Glutamatergic neuron (in vitro differentiated cells): ENCODE measurements around the gene GPR155. TPM values are rescaled to one million over a fixed set of nuclear protein-coding genes. Genes with fewer than 3 reads are reported as not detected.

Source experiments
- DNase-seq: peaks from one replicate; pipeline ENCODE4 v3.0.0; 2022
- H3K27ac Mint-ChIP-seq: one replicate; pipeline ENCODE4 v1.8.0; 2020; ENCODE audit warnings: mild to moderate bottlenecking, mixed read lengths, inconsistent platforms; ENCODE audit not compliant: unreplicated experiment
- H3K27me3 Mint-ChIP-seq: one replicate; pipeline ENCODE4 v1.8.0; 2020; ENCODE audit warnings: mild to moderate bottlenecking, moderate library complexity, mixed read lengths, inconsistent platforms; ENCODE audit not compliant: unreplicated experiment
- H3K36me3 Mint-ChIP-seq: one replicate; pipeline ENCODE4 v1.8.0; 2020; ENCODE audit warnings: mild to moderate bottlenecking, mixed read lengths, inconsistent platforms; ENCODE audit not compliant: unreplicated experiment
- H3K4me1 Mint-ChIP-seq: one replicate; pipeline ENCODE4 v1.8.0; 2020; ENCODE audit warnings: mild to moderate bottlenecking, low read depth, mixed read lengths, inconsistent platforms; ENCODE audit not compliant: unreplicated experiment
- H3K4me3 Mint-ChIP-seq: one replicate; pipeline ENCODE4 v1.8.0; 2020; ENCODE audit warnings: mild to moderate bottlenecking, mixed read lengths, inconsistent platforms; ENCODE audit not compliant: unreplicated experiment
- H3K9me3 Mint-ChIP-seq: one replicate; pipeline ENCODE4 v1.8.0; 2020; ENCODE audit warnings: mild to moderate bottlenecking, moderate library complexity, mixed read lengths, inconsistent platforms; ENCODE audit not compliant: unreplicated experiment
- total RNA-seq: library from RNA; stranded (reverse); fragmentation: NEBNext Ultra II Directional; extraction: Animal tissue kit (Norgen Biotek cat#: 25700); gene quantifications from one replicate; pipeline ENCODE4 v1.2.1, GENCODE V29; 2021; ENCODE audit not compliant: unreplicated experiment
- TF ChIP-seq, protein P1 (sequence below): fragments of 200-600 bp; sonication (generic); IDR thresholded peaks from one replicate; pipeline ENCODE4 v1.5.0; 2021; ENCODE audit not compliant: partially characterized antibody, unreplicated experiment

GPR155 gene
- total RNA-seq, 1 donor from 2014 or later, result 51.1 TPM

- H3K27ac Mint-ChIP-seq, result peak overlapping the region; percentile 86
- peaks cover 31% of the 10 kb centered on the region for H3K4me1 Mint-ChIP-seq
- no peak for DNase-seq
- peak overlapping the region; percentile 57 for H3K4me3 Mint-ChIP-seq
- peaks cover 4% of the 10 kb centered on the region for H3K27me3 Mint-ChIP-seq
- H3K9me3 Mint-ChIP-seq, result peaks cover 4% of the 10 kb centered on the region
- peaks cover 8% of the 10 kb centered on the region for H3K36me3 Mint-ChIP-seq
- TF ChIP-seq, protein P1, sequence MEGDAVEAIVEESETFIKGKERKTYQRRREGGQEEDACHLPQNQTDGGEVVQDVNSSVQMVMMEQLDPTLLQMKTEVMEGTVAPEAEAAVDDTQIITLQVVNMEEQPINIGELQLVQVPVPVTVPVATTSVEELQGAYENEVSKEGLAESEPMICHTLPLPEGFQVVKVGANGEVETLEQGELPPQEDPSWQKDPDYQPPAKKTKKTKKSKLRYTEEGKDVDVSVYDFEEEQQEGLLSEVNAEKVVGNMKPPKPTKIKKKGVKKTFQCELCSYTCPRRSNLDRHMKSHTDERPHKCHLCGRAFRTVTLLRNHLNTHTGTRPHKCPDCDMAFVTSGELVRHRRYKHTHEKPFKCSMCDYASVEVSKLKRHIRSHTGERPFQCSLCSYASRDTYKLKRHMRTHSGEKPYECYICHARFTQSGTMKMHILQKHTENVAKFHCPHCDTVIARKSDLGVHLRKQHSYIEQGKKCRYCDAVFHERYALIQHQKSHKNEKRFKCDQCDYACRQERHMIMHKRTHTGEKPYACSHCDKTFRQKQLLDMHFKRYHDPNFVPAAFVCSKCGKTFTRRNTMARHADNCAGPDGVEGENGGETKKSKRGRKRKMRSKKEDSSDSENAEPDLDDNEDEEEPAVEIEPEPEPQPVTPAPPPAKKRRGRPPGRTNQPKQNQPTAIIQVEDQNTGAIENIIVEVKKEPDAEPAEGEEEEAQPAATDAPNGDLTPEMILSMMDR, result no peak
Measured at GRCh38 chr2:174477759-174478158, 9.1 kb downstream of the GPR155 start.

DNA sequence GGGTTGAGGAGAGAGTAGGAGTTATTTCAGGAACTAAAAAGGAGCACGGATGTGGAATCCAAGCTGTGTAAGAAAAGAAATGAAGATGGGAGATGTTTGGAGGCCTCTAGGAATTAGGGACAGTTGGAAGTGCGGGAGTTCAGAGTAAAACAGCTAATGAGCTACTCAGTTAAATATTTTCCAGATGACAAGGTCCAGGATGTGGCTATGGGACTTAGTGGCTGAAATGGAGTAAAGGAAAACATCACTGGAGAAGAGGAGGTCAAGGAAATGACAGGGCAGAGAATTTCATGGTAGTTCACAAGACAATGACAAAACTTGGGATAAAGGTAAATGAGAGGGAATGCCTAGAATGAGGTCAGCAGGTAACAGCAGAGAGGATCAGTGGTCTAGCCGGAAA, 13.0 kb downstream of the GPR155 start:
- no peak for DNase-seq
- H3K9me3 Mint-ChIP-seq, result peaks cover 3% of the 10 kb centered on the region
- peaks cover 19% of the 10 kb centered on the region for H3K4me1 Mint-ChIP-seq
- peaks cover 4% of the 10 kb centered on the region for H3K36me3 Mint-ChIP-seq
- TF ChIP-seq, protein P1, result no peak
- peaks cover 3% of the 10 kb centered on the region for H3K27me3 Mint-ChIP-seq
- no peak overlapping the region for H3K27ac Mint-ChIP-seq
- H3K4me3 Mint-ChIP-seq, result no peak overlapping the region

- H3K9me3 Mint-ChIP-seq, result no peaks in the 10 kb centered on the region
- peak; percentile 75 for DNase-seq
- H3K27ac Mint-ChIP-seq, result no peak overlapping the region
- H3K27me3 Mint-ChIP-seq, result no peaks in the 10 kb centered on the region
- H3K36me3 Mint-ChIP-seq, result peaks cover 4% of the 10 kb centered on the region
- H3K4me1 Mint-ChIP-seq, result peaks cover 9% of the 10 kb centered on the region
- TF ChIP-seq, protein P1, result no peak
- H3K4me3 Mint-ChIP-seq, result no peak overlapping the region
Measured at GRCh38 chr2:174465327-174465726, 21.5 kb downstream of the GPR155 start.

- Mint-ChIP-seq H3K27ac (no peak overlapping the region), H3K9me3 (no peaks in the 10 kb centered on the region), H3K4me3 (no peak overlapping the region), H3K27me3 (no peaks in the 10 kb centered on the region), H3K4me1 (peaks cover 9% of the 10 kb centered on the region), H3K36me3 (no peaks in the 10 kb centered on the region)
- no peak for DNase-seq
- TF ChIP-seq, protein P1, result no peak
Measured at GRCh38 chr2:174461221-174461620, 25.6 kb downstream of the GPR155 start.

DNA sequence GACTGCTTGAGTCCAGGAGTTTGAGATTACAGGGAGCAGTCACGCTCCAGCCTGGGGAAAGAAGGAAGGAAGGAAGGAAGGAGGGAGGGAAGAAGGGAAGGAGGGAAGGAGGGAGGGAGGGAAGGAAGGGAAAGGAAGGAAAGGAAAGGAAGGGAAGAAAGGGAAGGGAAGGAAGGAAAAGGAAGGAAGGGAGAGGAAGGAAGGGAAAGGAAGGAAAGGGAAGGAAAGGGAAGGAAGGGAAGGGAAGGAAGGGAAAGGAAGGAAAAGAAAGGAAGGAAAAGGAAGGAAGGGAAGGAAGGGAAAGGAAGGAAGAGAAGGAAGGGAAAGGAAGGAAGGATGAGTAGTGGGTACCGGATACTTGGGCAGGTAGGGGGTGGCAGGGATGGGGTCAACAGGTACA, 32.3 kb downstream of the GPR155 start:
- Mint-ChIP-seq H3K36me3 (peaks cover 5% of the 10 kb centered on the region), H3K4me3 (no peak overlapping the region), H3K4me1 (no peaks in the 10 kb centered on the region), H3K9me3 (no peaks in the 10 kb centered on the region), H3K27me3 (no peaks in the 10 kb centered on the region), H3K27ac (no peak overlapping the region)
- TF ChIP-seq, protein P1, result no peak
- DNase-seq, result no peak
